ENCODE data around the gene CECR2. TPM values are rescaled to one million over a fixed set of nuclear protein-coding genes. Genes with fewer than 3 reads are reported as not detected.

The CECR2 gene
- total RNA-seq, 1 experiment from 2014 or later = 154 TPM

DNA sequence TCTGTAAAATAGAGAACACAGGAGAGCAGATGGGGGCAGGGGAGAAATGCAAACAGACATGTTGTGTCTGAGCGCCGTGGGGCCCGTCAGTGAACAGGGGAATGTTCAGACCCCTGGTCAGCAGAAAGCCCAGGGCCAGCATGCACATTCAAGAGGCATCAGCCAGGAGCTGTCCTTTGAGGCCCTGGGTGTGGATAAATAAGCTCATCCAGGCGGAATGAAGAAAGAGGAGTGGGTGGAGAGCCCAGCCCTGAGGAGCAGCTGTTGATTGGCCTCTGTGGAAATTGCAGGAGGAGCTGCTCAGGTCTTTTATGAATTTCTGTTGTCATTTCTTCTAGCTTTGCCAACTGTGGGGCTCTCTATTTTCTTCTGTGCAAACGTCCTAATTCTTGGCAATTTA is 49.7 kb upstream of the CECR2 start:
- H3K23me2 ChIP-seq (ENCODE audit: insufficient read length, low read depth, low read length, poor library complexity, severe bottlenecking) = no peaks in the 10 kb centered on the region
- no peaks in the 10 kb centered on the region for H3K79me2 ChIP-seq (ENCODE audit: insufficient read depth, low read length)
- TF ChIP-seq, protein P1, sequence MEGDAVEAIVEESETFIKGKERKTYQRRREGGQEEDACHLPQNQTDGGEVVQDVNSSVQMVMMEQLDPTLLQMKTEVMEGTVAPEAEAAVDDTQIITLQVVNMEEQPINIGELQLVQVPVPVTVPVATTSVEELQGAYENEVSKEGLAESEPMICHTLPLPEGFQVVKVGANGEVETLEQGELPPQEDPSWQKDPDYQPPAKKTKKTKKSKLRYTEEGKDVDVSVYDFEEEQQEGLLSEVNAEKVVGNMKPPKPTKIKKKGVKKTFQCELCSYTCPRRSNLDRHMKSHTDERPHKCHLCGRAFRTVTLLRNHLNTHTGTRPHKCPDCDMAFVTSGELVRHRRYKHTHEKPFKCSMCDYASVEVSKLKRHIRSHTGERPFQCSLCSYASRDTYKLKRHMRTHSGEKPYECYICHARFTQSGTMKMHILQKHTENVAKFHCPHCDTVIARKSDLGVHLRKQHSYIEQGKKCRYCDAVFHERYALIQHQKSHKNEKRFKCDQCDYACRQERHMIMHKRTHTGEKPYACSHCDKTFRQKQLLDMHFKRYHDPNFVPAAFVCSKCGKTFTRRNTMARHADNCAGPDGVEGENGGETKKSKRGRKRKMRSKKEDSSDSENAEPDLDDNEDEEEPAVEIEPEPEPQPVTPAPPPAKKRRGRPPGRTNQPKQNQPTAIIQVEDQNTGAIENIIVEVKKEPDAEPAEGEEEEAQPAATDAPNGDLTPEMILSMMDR (conservative IDR thresholded peaks at IDR 0.05) = no peak
- no peak overlapping the region for H2BK20ac ChIP-seq (ENCODE audit: low read depth, low read length, poor library complexity, severe bottlenecking)
- H3K4ac ChIP-seq (ENCODE audit: low read depth, low read length) = no peak overlapping the region
- no peak overlapping the region for H2BK120ac ChIP-seq (ENCODE audit: low read depth, low read length, poor library complexity, severe bottlenecking)
- H4K91ac ChIP-seq (ENCODE audit: insufficient read length, low read depth, low read length) = no peak overlapping the region
- DNase-seq = no peak
- H2AFZ ChIP-seq (ENCODE audit: low read length) = no peak overlapping the region
- no CpG with 5 or more reads among the region's 5 CpGs for WGBS (ENCODE audit: extremely low coverage, insufficient read length, low lambda C conversion rate)
- Mint-ChIP-seq H3K4me1 (peaks cover 17 to 19% of the 10 kb centered on the region in 2 experiments), H3K36me3 (ENCODE audit: insufficient read depth in 1 of 3, low read depth in 3 of 3) (no peaks in the 10 kb centered on the region), H3K27me3 (ENCODE audit: low read depth) (no peaks in the 10 kb centered on the region), H3K27ac (no peak overlapping the region), H3K9me3 (no peaks in the 10 kb centered on the region), H3K4me3 (no peak overlapping the region)
- H4K8ac ChIP-seq (replicated peaks; ENCODE audit: insufficient read length, low read depth, low read length) = no peak overlapping the region
- no peak overlapping the region for H3K23ac ChIP-seq (ENCODE audit: insufficient read length, low read depth, low read length)
- no peak overlapping the region for H3K9ac ChIP-seq (ENCODE audit: extremely low read depth, insufficient read length, low read length)
- no peaks in the 10 kb centered on the region for H3K9me3 ChIP-seq (ENCODE audit: control insufficient read depth, low read depth, low read length)
- H3K79me1 ChIP-seq (ENCODE audit: insufficient read depth, low read depth, low read length, poor library complexity, severe bottlenecking) = no peaks in the 10 kb centered on the region
- H2AK5ac ChIP-seq (ENCODE audit: insufficient read length, low read length) = no peak overlapping the region
- H3K56ac ChIP-seq (ENCODE audit: insufficient read length, low read depth, low read length) = no peak overlapping the region
- no peaks in the 10 kb centered on the region for H3K27me3 ChIP-seq (ENCODE audit: insufficient read depth, low read length)
- H4K20me1 ChIP-seq (ENCODE audit: control insufficient read depth, insufficient read depth, insufficient read length) = no peaks in the 10 kb centered on the region
- no peaks in the 10 kb centered on the region for H3K4me1 ChIP-seq (ENCODE audit: insufficient read depth, low read length)
- no peak overlapping the region for H3K4me2 ChIP-seq (ENCODE audit: insufficient read depth, insufficient read length, low read length)
- H3K14ac ChIP-seq (ENCODE audit: insufficient read depth, low read length) = no peak overlapping the region
- H4K5ac ChIP-seq (ENCODE audit: insufficient read length, low read depth, low read length) = no peak overlapping the region
- no peak overlapping the region for H2BK5ac ChIP-seq (ENCODE audit: insufficient read length, low read length)
- no peak overlapping the region for H3K18ac ChIP-seq (ENCODE audit: insufficient read length, low read depth, low read length)
- no peak overlapping the region for H3T11ph ChIP-seq (ENCODE audit: low read length)
- no peak overlapping the region for H2BK15ac ChIP-seq (ENCODE audit: low read depth, low read length)
- no peak overlapping the region for H3K27ac ChIP-seq (ENCODE audit: insufficient read length, low read depth, low read length)
- H2BK12ac ChIP-seq (ENCODE audit: insufficient read length, low read depth, low read length) = no peak overlapping the region
